Ramos (cell line): ENCODE measurements around the gene NKTR.

Experiments used
- in situ Hi-C: fragments of 300-500 bp; cut with MboI; formaldehyde crosslinking; loops from one replicate; pipeline ENCODE4 v1.14.3; 2022; ENCODE audit warnings: low sequenced_read_pairs; ENCODE audit not compliant: unreplicated experiment

NKTR gene

DNA sequence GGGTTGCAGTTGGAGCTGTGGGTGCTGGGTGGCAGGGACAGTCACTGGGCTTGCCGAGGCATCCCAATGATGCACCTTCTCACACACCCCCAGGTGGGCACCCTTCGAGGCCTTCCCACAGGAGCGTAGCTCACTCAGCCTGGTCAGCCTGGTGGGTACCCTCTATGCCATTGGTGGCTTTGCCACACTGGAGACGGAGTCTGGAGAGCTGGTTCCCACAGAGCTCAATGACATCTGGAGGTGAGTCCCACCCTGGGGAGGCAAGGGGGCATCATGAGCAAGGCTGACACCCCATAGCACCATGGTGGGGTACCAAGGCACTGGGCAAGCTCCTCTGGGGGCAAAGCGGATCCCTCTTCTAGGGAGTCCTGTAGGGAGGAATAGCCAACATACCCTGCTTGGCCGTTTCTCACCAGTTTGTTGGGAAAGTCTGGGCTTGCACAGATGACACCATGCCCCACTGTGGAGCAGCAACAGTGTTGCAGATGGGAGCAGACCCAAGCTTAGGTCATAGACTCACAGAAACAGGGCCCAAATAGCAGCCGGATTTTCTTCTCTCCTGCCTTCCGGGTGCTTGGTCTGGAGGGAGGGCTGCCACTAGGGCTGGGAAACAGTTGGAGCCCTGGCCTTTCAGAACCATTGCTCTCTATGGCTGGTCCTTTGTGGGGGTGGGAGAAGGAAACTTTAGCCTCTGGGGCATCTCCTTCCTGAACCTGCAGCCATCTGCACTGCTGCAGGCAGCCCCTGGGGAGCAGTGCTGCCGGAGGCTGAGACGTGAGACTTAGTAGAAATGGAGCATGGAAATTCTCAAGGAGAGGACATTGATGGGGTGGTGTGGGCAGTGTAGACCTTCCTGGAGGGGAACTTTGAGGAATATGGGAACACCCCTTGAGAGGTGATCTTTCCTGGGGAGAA is 90.5 kb downstream of the NKTR start:
- in situ Hi-C loops: no loop called here

DNA sequence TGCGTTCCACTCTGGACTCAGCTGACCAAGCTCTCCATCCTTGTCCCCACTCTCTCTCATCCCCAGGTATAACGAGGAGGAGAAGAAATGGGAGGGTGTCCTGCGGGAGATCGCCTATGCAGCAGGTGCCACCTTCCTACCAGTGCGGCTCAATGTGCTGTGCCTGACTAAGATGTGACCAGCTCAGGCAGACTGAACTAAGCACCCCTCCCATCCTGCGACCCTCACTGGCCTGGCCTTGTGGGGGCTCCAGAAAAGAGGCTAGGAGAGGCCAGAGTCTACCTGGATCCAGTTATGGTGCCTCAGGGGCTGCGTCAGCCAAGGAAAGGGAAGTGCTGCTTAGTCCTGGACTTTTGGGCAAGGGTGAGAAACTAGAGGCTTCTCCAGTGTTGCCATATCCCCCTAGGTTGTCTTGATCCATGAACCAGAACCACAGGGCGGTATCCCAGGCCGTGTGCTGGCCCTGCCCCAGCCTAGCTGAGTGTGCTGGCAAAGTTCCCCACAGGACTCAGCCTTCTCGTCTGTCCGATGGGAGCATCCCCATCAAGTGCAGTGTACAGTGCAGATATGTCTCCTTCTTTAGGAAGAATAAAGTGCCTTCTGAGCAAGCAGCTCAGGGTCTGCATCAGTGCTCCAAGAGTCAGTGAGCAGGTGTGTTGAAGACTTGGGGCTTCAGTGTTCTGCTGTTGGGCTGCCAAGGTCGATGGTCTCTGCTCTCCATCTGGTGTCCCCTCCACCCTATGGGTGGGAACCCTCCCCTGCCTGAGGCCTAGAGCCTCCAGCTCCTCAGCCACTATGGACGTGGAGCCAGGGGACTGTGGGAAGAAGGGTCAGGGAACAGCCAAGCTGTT is 91.6 kb downstream of the NKTR start:
- in situ Hi-C loops: no loop called here

DNA sequence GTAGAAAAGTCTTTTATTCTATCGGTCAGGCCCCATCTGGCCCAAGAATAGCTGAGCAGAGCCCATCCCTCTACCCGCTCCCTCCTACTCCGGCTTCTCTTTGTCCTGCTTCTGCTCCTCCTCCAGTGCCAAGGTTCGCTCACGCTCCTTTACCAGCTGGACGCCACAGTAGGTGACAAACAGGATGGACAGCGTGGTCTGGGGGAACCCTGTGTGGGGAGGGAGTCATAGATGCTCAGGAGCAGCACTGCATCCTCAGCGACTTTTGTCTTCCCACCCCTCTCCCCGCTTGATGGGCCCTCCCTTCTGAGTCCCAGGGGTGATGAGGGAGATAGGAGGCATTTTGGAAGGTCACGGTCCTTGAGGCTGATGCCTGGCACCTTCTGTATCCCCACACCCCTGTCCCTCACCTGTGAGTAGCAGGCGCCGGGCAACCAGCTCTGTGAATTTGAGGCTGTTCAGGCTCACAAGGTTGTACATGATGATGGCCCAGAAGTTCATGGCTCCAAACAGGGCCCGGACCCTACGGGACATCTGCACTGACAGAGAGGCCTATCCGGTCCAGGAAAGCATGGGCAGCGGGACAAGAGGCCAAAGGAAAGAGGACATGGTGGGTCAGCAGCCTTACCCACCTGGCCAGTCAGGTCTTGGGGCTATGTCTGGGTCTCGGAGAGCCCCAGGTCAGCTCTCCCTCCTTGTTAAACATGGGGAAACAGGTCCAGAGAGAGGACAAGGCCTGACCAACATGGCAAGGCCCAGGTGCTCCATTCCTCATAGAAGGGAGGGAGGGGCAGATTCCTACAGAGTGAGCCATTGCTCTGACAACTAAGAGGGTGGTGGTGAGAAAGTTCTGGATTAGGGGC is 92.4 kb downstream of the NKTR start:
- in situ Hi-C loops: no loop called here

DNA sequence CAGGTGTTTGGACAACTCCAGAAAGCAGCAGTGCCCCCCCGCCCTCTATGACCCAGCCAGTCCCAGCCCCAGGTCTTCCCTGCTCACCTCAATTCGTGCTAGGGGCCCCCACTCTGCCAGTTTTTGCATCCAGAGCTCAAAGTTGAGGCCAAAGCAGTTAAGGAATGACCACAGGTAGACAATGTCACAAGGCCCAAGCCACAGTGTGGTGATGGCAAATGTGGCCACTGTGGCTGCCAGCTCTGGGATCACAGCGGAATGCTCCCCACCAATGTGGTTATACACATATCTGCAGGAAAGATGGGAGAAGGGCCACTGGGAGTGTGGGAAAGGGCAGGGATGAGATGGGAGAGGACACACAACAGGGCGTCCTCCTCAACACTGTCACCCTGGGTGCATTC is 93.0 kb downstream of the NKTR start:
- in situ Hi-C loops: no loop called here

DNA sequence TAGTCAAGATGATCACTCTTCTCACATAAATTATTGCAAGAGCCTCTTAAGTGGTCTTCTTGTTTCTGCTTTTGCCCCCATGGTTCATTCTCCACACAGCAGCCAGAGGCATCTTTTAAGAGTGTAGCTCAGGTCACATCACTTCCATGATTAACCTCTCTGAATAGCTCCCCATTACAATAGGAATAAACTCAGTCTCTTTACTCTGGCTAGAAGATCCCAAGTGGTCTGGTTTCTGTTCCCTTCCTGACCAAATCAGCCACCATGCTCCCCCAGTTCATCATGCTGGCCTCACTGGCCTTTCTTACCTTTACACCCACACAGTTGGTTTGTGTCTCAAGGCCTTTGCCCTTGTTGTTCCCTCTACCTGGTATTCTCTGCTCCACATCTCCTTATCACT is 93.9 kb downstream of the NKTR start:
- in situ Hi-C loops: no loop called here

DNA sequence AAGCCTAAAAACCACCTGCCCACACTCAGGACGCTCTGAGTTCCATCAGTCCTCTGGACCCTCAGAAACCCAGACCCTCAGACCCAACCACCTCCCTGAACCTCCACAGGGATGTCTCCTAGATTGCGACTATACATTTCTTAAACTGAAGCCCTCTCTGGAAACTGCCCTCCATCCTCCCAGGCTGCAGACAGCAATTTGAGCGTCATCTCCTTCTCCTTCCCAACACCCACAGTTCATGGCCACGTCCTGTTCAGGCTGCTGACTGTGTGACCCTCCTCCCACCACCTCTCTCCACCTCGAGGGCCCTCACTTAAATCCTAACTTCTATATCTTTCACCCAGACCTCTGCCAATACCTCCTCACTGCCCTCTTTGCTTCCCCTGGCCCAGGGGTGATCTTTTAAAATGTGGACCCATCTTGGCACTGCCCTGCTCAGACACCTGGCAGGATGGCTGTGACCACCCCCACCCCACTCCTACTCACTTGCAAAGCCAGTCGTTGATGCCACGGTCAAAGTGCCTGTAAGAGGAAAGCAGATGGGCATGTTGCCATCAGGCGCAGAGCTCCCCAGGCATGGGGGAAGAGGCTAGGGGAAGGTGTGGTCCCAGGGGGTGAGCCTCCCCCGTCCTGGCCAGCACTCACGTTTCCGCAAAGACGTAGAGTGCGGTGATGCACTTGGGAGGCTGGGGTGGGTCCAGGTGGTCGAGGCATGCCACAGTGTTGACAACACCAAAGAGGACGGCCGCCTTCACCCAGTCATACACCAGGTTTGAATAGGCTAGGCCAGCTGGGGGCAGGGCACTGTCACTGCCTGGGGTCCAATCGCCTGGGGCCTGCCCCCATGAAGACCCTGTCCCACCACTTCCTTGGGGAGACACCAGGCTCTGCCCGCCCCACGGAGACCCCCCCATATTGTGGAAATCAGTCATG is 96.1 kb downstream of the NKTR start:
- in situ Hi-C loops: no loop called here

DNA sequence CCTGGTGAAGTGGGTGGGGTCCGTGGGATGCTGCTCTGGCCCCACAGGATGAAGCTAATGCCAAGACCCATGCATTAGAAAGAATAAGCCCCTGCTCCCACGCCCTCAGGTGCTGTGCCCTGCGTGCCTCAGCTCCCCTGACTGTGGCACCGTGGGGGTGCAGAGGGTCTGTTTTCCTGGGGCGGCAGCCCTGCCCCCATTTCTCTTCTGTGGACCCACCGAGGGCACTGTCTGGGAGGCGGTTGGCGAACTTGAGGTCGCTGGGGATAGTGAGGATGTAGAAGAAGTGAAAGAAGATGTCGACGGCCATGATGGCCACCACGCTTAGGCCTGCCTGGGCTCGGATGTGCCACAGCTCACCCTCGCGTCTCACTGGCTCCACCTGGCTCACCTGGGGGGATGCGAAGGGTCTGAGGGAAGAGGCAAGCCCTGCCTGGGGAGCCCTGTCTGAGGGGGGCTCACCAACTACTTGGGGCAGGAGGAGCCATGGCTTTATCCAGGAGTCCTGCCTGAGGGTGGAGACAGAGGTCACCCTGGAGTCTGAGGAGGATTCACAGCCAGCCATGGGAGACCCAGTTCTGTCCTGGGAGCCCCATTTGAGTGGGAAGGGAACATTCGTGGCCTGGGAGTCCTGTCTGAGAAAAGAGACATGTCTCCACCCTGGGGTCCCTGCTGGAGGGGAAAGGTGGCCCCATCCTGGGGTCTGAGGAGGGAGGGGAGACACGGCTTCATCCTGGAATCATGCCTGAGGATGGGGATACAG is 97.0 kb downstream of the NKTR start:
- in situ Hi-C loops: no loop called here
